Neural cell (in vitro differentiated cells): ENCODE measurements around the gene SLC25A46.
A peak's percentile ranks its signal among the peaks of the same experiment; 100 is the strongest.

Experiments used
- EP300 ChIP-seq: fragments of 450-650 bp; conservative IDR thresholded peaks from 2 replicates; pipeline ENCODE4 v1.6.1; 2014; ENCODE audit warnings: antibody characterized with exemption, mild to moderate bottlenecking, moderate library complexity; ENCODE audit not compliant: poor library complexity, severe bottlenecking
- EZH2 ChIP-seq: fragments of 200-600, 300-800 bp; shearing (Covaris generic), sonication (generic); IDR thresholded peaks from 2 replicates; pipeline ENCODE4 v1.6.1; 2014; ENCODE audit warnings: antibody characterized with exemption, low read length, borderline replicate concordance, mild to moderate bottlenecking; ENCODE audit not compliant: insufficient read depth, poor library complexity, severe bottlenecking
- TAF1 ChIP-seq: IDR thresholded peaks from 2 replicates; pipeline ENCODE4 v1.6.1; 2012; ENCODE audit warnings: low read depth
- TF ChIP-seq, protein P1 (sequence below): fragments of 450-650 bp; IDR thresholded peaks from 2 replicates; pipeline ENCODE4 v1.5.1; 2014; ENCODE audit warnings: antibody characterized with exemption, mild to moderate bottlenecking, moderate library complexity; ENCODE audit not compliant: poor library complexity, severe bottlenecking

DNA sequence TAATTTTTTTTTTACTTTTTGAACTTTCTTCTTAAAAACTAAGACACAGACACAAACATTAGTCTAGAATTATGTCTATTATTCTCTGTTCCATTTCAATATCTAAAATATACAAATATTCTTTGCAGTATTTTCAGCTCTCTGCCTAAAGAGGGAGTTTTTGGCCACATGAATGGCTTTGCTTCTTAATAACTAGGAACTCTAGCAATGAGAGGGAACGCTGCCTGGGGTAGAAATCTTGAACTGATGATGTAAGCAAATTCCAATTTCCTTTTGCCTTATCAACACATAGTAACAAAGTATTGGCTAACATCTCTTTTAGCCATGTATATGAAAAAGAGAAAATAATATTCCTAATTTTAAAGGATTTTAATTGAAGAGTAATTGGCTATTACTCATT is 51.9 kb downstream of the SLC25A46 start:
- TF ChIP-seq, protein P1, sequence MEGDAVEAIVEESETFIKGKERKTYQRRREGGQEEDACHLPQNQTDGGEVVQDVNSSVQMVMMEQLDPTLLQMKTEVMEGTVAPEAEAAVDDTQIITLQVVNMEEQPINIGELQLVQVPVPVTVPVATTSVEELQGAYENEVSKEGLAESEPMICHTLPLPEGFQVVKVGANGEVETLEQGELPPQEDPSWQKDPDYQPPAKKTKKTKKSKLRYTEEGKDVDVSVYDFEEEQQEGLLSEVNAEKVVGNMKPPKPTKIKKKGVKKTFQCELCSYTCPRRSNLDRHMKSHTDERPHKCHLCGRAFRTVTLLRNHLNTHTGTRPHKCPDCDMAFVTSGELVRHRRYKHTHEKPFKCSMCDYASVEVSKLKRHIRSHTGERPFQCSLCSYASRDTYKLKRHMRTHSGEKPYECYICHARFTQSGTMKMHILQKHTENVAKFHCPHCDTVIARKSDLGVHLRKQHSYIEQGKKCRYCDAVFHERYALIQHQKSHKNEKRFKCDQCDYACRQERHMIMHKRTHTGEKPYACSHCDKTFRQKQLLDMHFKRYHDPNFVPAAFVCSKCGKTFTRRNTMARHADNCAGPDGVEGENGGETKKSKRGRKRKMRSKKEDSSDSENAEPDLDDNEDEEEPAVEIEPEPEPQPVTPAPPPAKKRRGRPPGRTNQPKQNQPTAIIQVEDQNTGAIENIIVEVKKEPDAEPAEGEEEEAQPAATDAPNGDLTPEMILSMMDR = peak; percentile 11
- TF ChIP-seq EZH2 = no peak
- TF ChIP-seq TAF1 = no peak
- no peak for TF ChIP-seq EP300
